GM18511 (cell line): Measurements from ENCODE around the gene NKX2-1.
A peak's percentile ranks its signal among the peaks of the same experiment; 100 is the strongest.
"Not testable (repeated sequence)": the region's sequence is repeated elsewhere in the genome, so short reads cannot be mapped to it uniquely, and the experiment has no call there.

Experiments
- ATAC-seq: cut with Tn5 transposase; IDR thresholded peaks from one replicate; pipeline ENCODE4 v1.9.1; 2021; ENCODE audit warnings: mild to moderate bottlenecking, moderate library complexity; ENCODE audit not compliant: unreplicated experiment

NKX2-1 gene

GRCh38 chr14:36519431-36520321 lies at the start of gene NKX2-1:
NKX2-1 (minus strand) TSS chr14:36520232; CDS start chr14:36520129, 103 bp downstream.
- ATAC-seq = no peak

GRCh38 chr14:36556811-36557433 lies 36.9 kb upstream of the NKX2-1 start:
- no peak for ATAC-seq

- ATAC-seq = no peak
Measured at GRCh38 chr14:36555998-36556743, 36.1 kb upstream of the NKX2-1 start.

- ATAC-seq = peak; percentile 72
Measured at GRCh38 chr14:36553656-36554260, 33.7 kb upstream of the NKX2-1 start.

GRCh38 chr14:36550899-36551298 lies 30.9 kb upstream of the NKX2-1 start:
- ATAC-seq = no peak

- ATAC-seq = not testable (repeated sequence)
Measured at GRCh38 chr14:36544280-36544679, 24.2 kb upstream of the NKX2-1 start.

- no peak for ATAC-seq
Measured at GRCh38 chr14:36538051-36538450, 18.0 kb upstream of the NKX2-1 start.

- ATAC-seq = no peak
Measured at GRCh38 chr14:36529062-36529461, 9.0 kb upstream of the NKX2-1 start.

- no peak for ATAC-seq
Measured at GRCh38 chr14:36525746-36526099, 5.7 kb upstream of the NKX2-1 start.

- ATAC-seq = no peak
Measured at GRCh38 chr14:36524874-36525745, 5.1 kb upstream of the NKX2-1 start.

- ATAC-seq = no peak
Measured at GRCh38 chr14:36524220-36524837, 4.3 kb upstream of the NKX2-1 start.

- no peak for ATAC-seq
Measured at GRCh38 chr14:36522972-36523715, 3.1 kb upstream of the NKX2-1 start.

- ATAC-seq = no peak
Measured at GRCh38 chr14:36522347-36522971, 2.4 kb upstream of the NKX2-1 start.

- ATAC-seq = no peak
Measured at GRCh38 chr14:36521598-36522345, 1.7 kb upstream of the NKX2-1 start.

- no peak for ATAC-seq
Measured at GRCh38 chr14:36520601-36521525, 831 bp upstream of the NKX2-1 start.

- no peak for ATAC-seq
Measured at GRCh38 chr14:36518586-36519430, 1.2 kb downstream of the NKX2-1 start.
